KOPT-K1 (cell line): ENCODE results near the gene BCL2L11.

Source experiments
- H3K27ac ChIP-seq: fragments of 200-600 bp; sonication (generic); 2 replicates; pipeline ENCODE4 v1.5.1; 2016; ENCODE audit warnings: antibody characterized with exemption, mild to moderate bottlenecking, low read depth, low read length; ENCODE audit not compliant: poor library complexity, severe bottlenecking
- H3K36me3 ChIP-seq: fragments of 200-600 bp; sonication (generic); 2 replicates; pipeline ENCODE4 v1.5.1; 2017; ENCODE audit warnings: antibody characterized with exemption, mild to moderate bottlenecking, low read length, moderate library complexity; ENCODE audit not compliant: insufficient read depth
- H3K9me3 ChIP-seq: fragments of 200-600 bp; sonication (generic); 2 replicates; pipeline ENCODE4 v1.5.1; 2017; ENCODE audit warnings: antibody characterized with exemption, low read length, mild to moderate bottlenecking; ENCODE audit not compliant: insufficient read depth, poor library complexity, severe bottlenecking

Gene BCL2L11

GRCh38 chr2:111167076-111167862 lies 46.6 kb downstream of the BCL2L11 start:
- Histone ChIP-seq H3K36me3 (peaks cover 27% of the 10 kb centered on the region), H3K27ac (no peak overlapping the region)

GRCh38 chr2:111167863-111168162 lies 47.1 kb downstream of the BCL2L11 start:
- H3K27ac ChIP-seq = no peak overlapping the region

More at GRCh38 chr2:111167076-111167862, 46.6 kb downstream of the BCL2L11 start:
- no peaks in the 10 kb centered on the region for H3K9me3 ChIP-seq

GRCh38 chr2:111168528-111169239 lies 48.0 kb downstream of the BCL2L11 start:
- peaks cover 21% of the 10 kb centered on the region for H3K36me3 ChIP-seq
- H3K9me3 ChIP-seq = no peaks in the 10 kb centered on the region
- no peak overlapping the region for H3K27ac ChIP-seq

More at GRCh38 chr2:111167863-111168162, 47.1 kb downstream of the BCL2L11 start:
- H3K36me3 ChIP-seq = peaks cover 27% of the 10 kb centered on the region
- H3K9me3 ChIP-seq = no peaks in the 10 kb centered on the region

DNA sequence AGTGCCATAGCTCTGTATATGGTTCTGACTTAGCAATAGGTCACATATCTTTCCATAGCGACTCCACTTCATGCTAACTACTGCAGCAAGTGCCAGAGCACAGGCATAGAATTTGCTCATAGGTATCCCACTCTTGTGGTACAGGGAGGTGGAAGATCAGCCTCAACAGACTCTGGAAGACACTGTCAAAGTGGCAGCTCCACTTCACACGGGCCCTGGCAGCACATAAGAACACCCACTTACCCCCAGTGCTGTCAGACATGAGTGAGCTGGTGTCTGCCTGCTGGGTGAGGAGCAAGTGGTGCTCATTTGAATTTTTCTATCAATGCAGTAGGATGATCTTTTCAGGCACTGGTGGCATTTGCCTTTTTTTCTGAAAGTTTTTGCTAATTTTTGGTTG lies 48.6 kb downstream of the BCL2L11 start:
- H3K9me3 ChIP-seq = no peaks in the 10 kb centered on the region
- H3K27ac ChIP-seq = no peak overlapping the region

GRCh38 chr2:111169924-111170323 lies 49.2 kb downstream of the BCL2L11 start:
- peaks cover 12% of the 10 kb centered on the region; the same call in 1 of the 2 replicates for H3K36me3 ChIP-seq

More for the DNA sequence above, 48.6 kb downstream of the BCL2L11 start:
- peaks cover 19% of the 10 kb centered on the region for H3K36me3 ChIP-seq

GRCh38 chr2:111171337-111171930 lies 50.7 kb downstream of the BCL2L11 start:
- Histone ChIP-seq H3K9me3 (no peaks in the 10 kb centered on the region), H3K27ac (no peak overlapping the region), H3K36me3 (0 out of 2 replicates have a peak, but pooled peaks cover 2% of the 10 kb centered on the region)

More at GRCh38 chr2:111169924-111170323, 49.2 kb downstream of the BCL2L11 start:
- no peak overlapping the region for H3K27ac ChIP-seq
- H3K9me3 ChIP-seq = no peaks in the 10 kb centered on the region

- no peaks in the 10 kb centered on the region for H3K9me3 ChIP-seq
- H3K36me3 ChIP-seq = no peaks in the 10 kb centered on the region
- H3K27ac ChIP-seq = no peak overlapping the region
Observed at GRCh38 chr2:111172666-111173065, 52.0 kb downstream of the BCL2L11 start.

DNA sequence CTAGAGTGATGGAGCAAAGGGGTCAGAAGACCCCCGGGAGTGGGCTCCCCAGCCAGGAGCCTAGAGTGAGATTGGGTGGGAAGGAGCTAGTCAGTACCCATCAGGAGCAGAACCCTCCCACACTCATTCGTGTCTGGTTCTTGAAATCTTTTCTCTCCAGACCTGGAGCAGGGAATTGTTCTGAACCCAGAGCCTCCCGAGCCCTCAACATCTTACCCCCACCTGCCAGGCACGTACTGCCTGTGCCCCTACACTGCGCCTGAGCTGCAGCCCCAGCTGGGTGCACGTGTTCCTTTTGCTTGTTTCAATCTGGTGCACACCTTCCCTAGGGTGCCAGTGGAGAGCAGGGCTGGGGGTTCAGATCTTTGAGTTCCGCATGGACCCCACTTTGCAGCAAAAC lies 52.6 kb downstream of the BCL2L11 start:
- Histone ChIP-seq H3K9me3 (no peaks in the 10 kb centered on the region), H3K27ac (no peak overlapping the region), H3K36me3 (no peaks in the 10 kb centered on the region)

DNA sequence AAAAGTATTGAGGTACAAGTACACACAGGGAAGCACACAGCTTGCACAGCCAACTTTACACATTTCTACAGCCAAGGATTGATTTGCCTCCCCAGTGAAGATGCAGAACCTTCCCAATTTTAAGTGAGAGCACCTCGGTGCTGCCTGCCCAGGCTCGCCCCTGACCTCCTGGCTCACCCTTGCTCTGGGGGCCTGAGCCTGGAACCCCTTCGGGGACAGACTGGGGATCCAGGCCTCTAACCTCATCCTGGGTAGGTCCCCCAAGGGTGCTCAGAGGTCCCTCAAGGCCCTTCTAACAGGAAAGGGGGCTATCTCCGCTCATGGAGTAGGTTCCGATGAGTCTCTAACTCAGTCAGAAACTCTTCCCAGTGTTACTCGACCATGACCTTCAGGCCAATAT lies 53.1 kb downstream of the BCL2L11 start:
- Histone ChIP-seq H3K36me3 (no peaks in the 10 kb centered on the region), H3K27ac (no peak overlapping the region), H3K9me3 (no peaks in the 10 kb centered on the region)

- Histone ChIP-seq H3K27ac (no peak overlapping the region), H3K36me3 (no peaks in the 10 kb centered on the region), H3K9me3 (no peaks in the 10 kb centered on the region)
Observed at GRCh38 chr2:111175615-111176014, 54.9 kb downstream of the BCL2L11 start.

- H3K9me3 ChIP-seq = no peaks in the 10 kb centered on the region
- no peaks in the 10 kb centered on the region for H3K36me3 ChIP-seq
Observed at GRCh38 chr2:111176388-111176787, 55.7 kb downstream of the BCL2L11 start.

GRCh38 chr2:111176867-111177266 lies 56.2 kb downstream of the BCL2L11 start:
- Histone ChIP-seq H3K27ac (no peak overlapping the region), H3K9me3 (no peaks in the 10 kb centered on the region), H3K36me3 (no peaks in the 10 kb centered on the region)

More at GRCh38 chr2:111176388-111176787, 55.7 kb downstream of the BCL2L11 start:
- H3K27ac ChIP-seq = no peak overlapping the region

DNA sequence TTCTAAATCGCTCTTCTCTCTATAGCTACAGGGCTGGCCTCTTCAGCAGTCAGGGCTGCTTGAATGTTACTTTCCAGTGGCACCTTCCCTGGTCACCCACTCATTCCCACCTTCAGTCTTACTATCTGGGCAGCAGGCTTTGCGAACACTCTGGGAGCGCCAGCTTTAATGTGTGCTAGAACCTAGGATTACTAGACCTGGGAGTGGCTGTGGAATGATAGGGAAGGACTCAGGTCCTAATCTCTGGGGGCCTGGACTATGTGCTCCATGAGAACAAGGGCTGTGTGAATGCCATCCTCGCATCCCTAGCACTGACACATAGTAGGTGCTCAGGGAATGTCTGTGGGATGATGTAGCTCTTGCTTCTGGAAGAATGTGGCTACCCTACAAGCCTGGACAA lies 57.6 kb downstream of the BCL2L11 start:
- no peak overlapping the region for H3K27ac ChIP-seq
- no peaks in the 10 kb centered on the region for H3K9me3 ChIP-seq
- H3K36me3 ChIP-seq = no peaks in the 10 kb centered on the region

GRCh38 chr2:111178730-111179405 lies 58.2 kb downstream of the BCL2L11 start:
- Histone ChIP-seq H3K27ac (no peak overlapping the region), H3K9me3 (no peaks in the 10 kb centered on the region)

DNA sequence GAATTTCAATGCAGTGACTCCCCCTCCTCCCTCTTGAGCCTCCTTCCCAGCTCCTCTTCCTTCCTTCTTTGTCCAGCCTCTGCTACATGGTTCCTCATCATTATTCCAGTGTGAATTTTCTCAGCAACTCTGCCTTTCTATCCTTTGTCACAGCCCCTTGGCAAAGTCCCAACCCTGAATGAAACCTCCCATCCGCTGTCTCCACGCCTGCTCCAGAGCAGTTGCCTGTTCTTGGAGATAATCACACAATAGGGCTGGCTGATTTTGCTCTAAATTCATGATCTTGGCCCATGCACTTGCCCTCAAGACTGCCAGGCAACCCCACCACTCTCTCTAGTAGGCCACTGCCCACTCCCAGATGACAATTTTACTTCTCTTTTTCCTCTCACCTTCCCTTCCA lies 61.4 kb downstream of the BCL2L11 start:
- H3K27ac ChIP-seq = no peak overlapping the region
- H3K9me3 ChIP-seq = no peaks in the 10 kb centered on the region
- H3K36me3 ChIP-seq = no peaks in the 10 kb centered on the region

More at GRCh38 chr2:111178730-111179405, 58.2 kb downstream of the BCL2L11 start:
- no peaks in the 10 kb centered on the region for H3K36me3 ChIP-seq
